Measurements from ENCODE around the gene PTPN22.

The PTPN22 gene

GRCh38 chr1:113875714-113876113 is 4.2 kb upstream of the PTPN22 start:
- in situ Hi-C loops (cut with MboI; ENCODE audit: low sequenced_read_pairs, unreplicated experiment) = no loop called here
- no peak for TF ChIP-seq CTCF (IDR thresholded peaks at IDR 0.05; ENCODE audit: borderline replicate concordance, control extremely low read depth, extremely low read depth, insufficient read depth, missing control alignments)
- DNase-seq (ENCODE audit: low spot score) = no peak

- no peak for DNase-seq (ENCODE audit: low spot score)
- peak; percentile 53 for TF ChIP-seq CTCF (IDR thresholded peaks at IDR 0.05; ENCODE audit: borderline replicate concordance, control extremely low read depth, extremely low read depth, insufficient read depth, missing control alignments)
- in situ Hi-C loops (cut with MboI; ENCODE audit: low sequenced_read_pairs, unreplicated experiment) = no loop called here
Measured at GRCh38 chr1:113874012-113874879, 2.7 kb upstream of the PTPN22 start.

- DNase-seq (ENCODE audit: low spot score) = no peak
Measured at GRCh38 chr1:113872219-113872935, 865 bp upstream of the PTPN22 start.

GRCh38 chr1:113870778-113871177 is 734 bp downstream of the PTPN22 start:
- DNase-seq (ENCODE audit: low spot score) = no peak
- TF ChIP-seq CTCF (IDR thresholded peaks at IDR 0.05; ENCODE audit: borderline replicate concordance, control extremely low read depth, extremely low read depth, insufficient read depth, missing control alignments) = no peak
- in situ Hi-C loops (cut with MboI; ENCODE audit: low sequenced_read_pairs, unreplicated experiment) = no loop called here

More at GRCh38 chr1:113872219-113872935, 865 bp upstream of the PTPN22 start:
- in situ Hi-C loops (cut with MboI; ENCODE audit: low sequenced_read_pairs, unreplicated experiment) = no loop called here
- TF ChIP-seq CTCF (IDR thresholded peaks at IDR 0.05; ENCODE audit: borderline replicate concordance, control extremely low read depth, extremely low read depth, insufficient read depth, missing control alignments) = no peak

- in situ Hi-C loops (cut with MboI; ENCODE audit: low sequenced_read_pairs, unreplicated experiment) = no loop called here
- DNase-seq (ENCODE audit: low spot score) = no peak
- no peak for TF ChIP-seq CTCF (IDR thresholded peaks at IDR 0.05; ENCODE audit: borderline replicate concordance, control extremely low read depth, extremely low read depth, insufficient read depth, missing control alignments)
Measured at GRCh38 chr1:113868387-113869083, 3.0 kb downstream of the PTPN22 start.

- in situ Hi-C loops (cut with MboI; ENCODE audit: low sequenced_read_pairs, unreplicated experiment) = no loop called here
- DNase-seq (ENCODE audit: low spot score) = no peak
- TF ChIP-seq CTCF (IDR thresholded peaks at IDR 0.05; ENCODE audit: borderline replicate concordance, control extremely low read depth, extremely low read depth, insufficient read depth, missing control alignments) = no peak
Measured at GRCh38 chr1:113861641-113862040, 9.9 kb downstream of the PTPN22 start.
